ENCODE results near the gene ODF2. TPM values are rescaled to one million over a fixed set of nuclear protein-coding genes. Genes with fewer than 3 reads are reported as not detected.

The ODF2 gene
- polyA plus RNA-seq, 6 donors from 2014 or later, result 11.2 to 29.9 (median 18.4) TPM

- no peaks in the 10 kb centered on the region for H3K4me1 Mint-ChIP-seq
These were observed 76.8 kb downstream of the ODF2 start for GRCh38 chr9:128532581-128532980.

GRCh38 chr9:128540634-128541360 lies 85.0 kb downstream of the ODF2 start:
- Mint-ChIP-seq H3K27ac (peak overlapping the region in 3 of 6 donors; percentile 21 to 37 (median 30)), H3K9me3 (no peaks in the 10 kb centered on the region), H3K27me3 (no peaks in the 10 kb centered on the region), H3K36me3 (peaks cover 19 to 31% of the 10 kb centered on the region in 2 donors), H3K4me3 (no peak overlapping the region), H3K4me1 (no peaks in the 10 kb centered on the region)
- ATAC-seq (ENCODE audit: low read depth in 2 of 2) (no peak), DNase-seq (no peak)

More at GRCh38 chr9:128532581-128532980, 76.8 kb downstream of the ODF2 start:
- Mint-ChIP-seq H3K9me3 (no peaks in the 10 kb centered on the region), H3K27me3 (no peaks in the 10 kb centered on the region), H3K36me3 (peaks cover 10 to 16% of the 10 kb centered on the region in 2 donors), H3K27ac (peak overlapping the region in 1 of 6 donors; percentile 74), H3K4me3 (peak overlapping the region in 1 of 8 donors; percentile 3)
- ATAC-seq (ENCODE audit: low read depth in 2 of 2) (no peak), DNase-seq (no peak)

- peaks cover 0 to 3% (median 2%) of the 10 kb centered on the region in 3 donors for H3K4me1 Mint-ChIP-seq
- H3K27me3 Mint-ChIP-seq, result no peaks in the 10 kb centered on the region
- H3K27ac Mint-ChIP-seq, result no peak overlapping the region
- DNase-seq (no peak), ATAC-seq (ENCODE audit: low read depth in 2 of 2) (no peak)
- no peaks in the 10 kb centered on the region for H3K9me3 Mint-ChIP-seq
- H3K36me3 Mint-ChIP-seq, result peaks cover 0 to 9% of the 10 kb centered on the region in 2 donors
- no peak overlapping the region for H3K4me3 Mint-ChIP-seq
These were observed 90.7 kb downstream of the ODF2 start for GRCh38 chr9:128546504-128546903.

GRCh38 chr9:128548876-128549275 lies 93.1 kb downstream of the ODF2 start:
- H3K36me3 Mint-ChIP-seq, result no peaks in the 10 kb centered on the region
- peaks cover 0 to 8% (median 8%) of the 10 kb centered on the region in 3 donors for H3K4me1 Mint-ChIP-seq
- peak overlapping the region in 2 of 8 donors; percentile 2 to 37 for H3K4me3 Mint-ChIP-seq
- DNase-seq (no peak), ATAC-seq (ENCODE audit: low read depth in 2 of 2) (no peak)
- no peaks in the 10 kb centered on the region for H3K9me3 Mint-ChIP-seq
- no peaks in the 10 kb centered on the region for H3K27me3 Mint-ChIP-seq
- H3K27ac Mint-ChIP-seq, result no peak overlapping the region

GRCh38 chr9:128550226-128550625 lies 94.4 kb downstream of the ODF2 start:
- no peak for ATAC-seq (ENCODE audit: low read depth in 2 of 2)
- Mint-ChIP-seq H3K4me1 (peaks cover 0 to 8% (median 8%) of the 10 kb centered on the region in 3 donors), H3K27me3 (no peaks in the 10 kb centered on the region), H3K4me3 (peak overlapping the region in 3 of 8 donors; percentile 6 to 77 (median 21)), H3K36me3 (no peaks in the 10 kb centered on the region), H3K9me3 (no peaks in the 10 kb centered on the region), H3K27ac (peak overlapping the region in 5 of 6 donors; percentile 28 to 97 (median 73))
- no peak for DNase-seq

Other genes with a start within 250 kb of the ODF2 start
- gene GOLGA2, start 180.0 kb upstream of the ODF2 start, polyA plus RNA-seq (ENCODE audit: low read depth in 6 of 6), result 10 to 100 TPM in 1 of 6 donors, 1 to 10 TPM in 5; 4.6 to 10.3 (median 8.1) TPM
- 10 to 100 TPM; 22.6 to 33.7 (median 26.3) TPM for gene SWI5, start 179.7 kb upstream of the ODF2 start, polyA plus RNA-seq (ENCODE audit: low read depth in 6 of 6)
- gene TRUB2, start 133.6 kb upstream of the ODF2 start, polyA plus RNA-seq (ENCODE audit: low read depth in 6 of 6), result 10 to 100 TPM; 12.7 to 23.4 (median 22.1) TPM
- gene COQ4, start 133.2 kb upstream of the ODF2 start, polyA plus RNA-seq (ENCODE audit: low read depth in 6 of 6), result 10 to 100 TPM; 25.5 to 37.5 (median 31.3) TPM
- gene SLC27A4, start 115.5 kb upstream of the ODF2 start, polyA plus RNA-seq (ENCODE audit: low read depth in 6 of 6), result 1 to 10 TPM in 5 of 6 donors, not detected in 1; 2.3 to 6.8 (median 3.6) TPM
- gene URM1, start 84.6 kb upstream of the ODF2 start, polyA plus RNA-seq (ENCODE audit: low read depth in 6 of 6), result 10 to 100 TPM; 36.9 to 44.3 (median 42.0) TPM
- under 1 TPM in 5 of 6 donors, not detected in 1; 0.31 to 0.71 (median 0.37) TPM for gene CERCAM, start 35.1 kb upstream of the ODF2 start, polyA plus RNA-seq (ENCODE audit: low read depth in 6 of 6)
- 10 to 100 TPM; 18.8 to 34.3 (median 28.5) TPM for gene GLE1, start 48.7 kb downstream of the ODF2 start, polyA plus RNA-seq (ENCODE audit: low read depth in 6 of 6)
- 10 to 100 TPM in 5 of 6 donors, 1 to 10 TPM in 1; 2.3 to 72.4 (median 31.4) TPM for gene SPTAN1, start 96.6 kb downstream of the ODF2 start, polyA plus RNA-seq (ENCODE audit: low read depth in 6 of 6)
- 10 to 100 TPM; 36.8 to 76.4 (median 49.7) TPM for gene DYNC2I2, start 200.8 kb downstream of the ODF2 start, polyA plus RNA-seq (ENCODE audit: low read depth in 6 of 6)
- 100 to 1,000 TPM; 186 to 306 (median 222) TPM for gene SET, start 233.2 kb downstream of the ODF2 start, polyA plus RNA-seq (ENCODE audit: low read depth in 6 of 6)
- under 1 TPM in 5 of 6 donors, not detected in 1; 0.12 to 0.92 (median 0.50) TPM for gene PKN3, start 246.5 kb downstream of the ODF2 start, polyA plus RNA-seq (ENCODE audit: low read depth in 6 of 6)